Midbrain (tissue), 1 donor: ENCODE results near the gene CBR4.
"Not testable (repeated sequence)": the region's sequence is repeated elsewhere in the genome, so short reads cannot be mapped to it uniquely, and the experiment has no call there.

Experiments used
- DNase-seq: peaks from one replicate; lab custom pipeline; 2025; lab: John Stamatoyannopoulos, UW

CBR4 gene

DNA sequence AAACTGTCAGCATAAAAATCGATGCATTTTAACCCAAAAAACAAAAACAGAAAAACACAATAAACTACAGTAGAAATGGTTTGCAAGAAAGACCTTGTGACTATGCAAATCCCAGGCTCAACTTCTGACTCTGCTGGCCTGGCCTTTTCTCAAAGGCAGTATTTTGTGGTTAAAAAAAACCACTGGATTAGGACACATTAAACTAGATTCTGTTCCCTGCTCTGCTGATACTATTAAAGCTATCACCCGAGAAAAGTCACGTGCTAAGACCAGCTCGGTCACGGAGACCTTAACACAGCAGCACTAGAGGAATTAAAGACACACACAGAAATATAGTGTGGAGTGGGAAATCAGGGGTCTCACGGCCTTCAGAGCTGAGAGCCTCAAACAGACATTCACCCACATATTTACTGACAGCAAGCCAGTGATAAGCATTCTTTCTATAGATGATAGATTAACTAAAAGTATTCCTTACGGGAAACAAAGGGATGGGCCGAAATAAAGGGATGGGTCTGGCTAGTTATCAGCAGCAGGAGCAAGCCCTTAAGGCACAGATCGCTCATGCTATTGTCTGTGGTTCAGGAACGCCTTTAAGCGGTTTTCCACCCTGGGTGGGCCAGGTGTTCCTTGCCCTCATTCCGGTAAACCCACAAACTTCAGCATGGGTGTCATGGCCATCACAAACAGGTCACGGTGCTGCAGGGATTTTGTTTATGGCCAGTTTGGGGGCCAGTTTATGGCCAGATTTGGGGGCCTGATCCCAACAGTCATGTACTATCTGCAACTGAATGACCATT, 16.1 kb downstream of the CBR4 start:
- DNase-seq, result no peak

- DNase-seq, result not testable (repeated sequence)
Measured at GRCh38 chr4:168992952-168993482, 17.0 kb downstream of the CBR4 start.

GRCh38 chr4:168981942-168982341, 28.1 kb downstream of the CBR4 start:
- DNase-seq, result no peak

DNA sequence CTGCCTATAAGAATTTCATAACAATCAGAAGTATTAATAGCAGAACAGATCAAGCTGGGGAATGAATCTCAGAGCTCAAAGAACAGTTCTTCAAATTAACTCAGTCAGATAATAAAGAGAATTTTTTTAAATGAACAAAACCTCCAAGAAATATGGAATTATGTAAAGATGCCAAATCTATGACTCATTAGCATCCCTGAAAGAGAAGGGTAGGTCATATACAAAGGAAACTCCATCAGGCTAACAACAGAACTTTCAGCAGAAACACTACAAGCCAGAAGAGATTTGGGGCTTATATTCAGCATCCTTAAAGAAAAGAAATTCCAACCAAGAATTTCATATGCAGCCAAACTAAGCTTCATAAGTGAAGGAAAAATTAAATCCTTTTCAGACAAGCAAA, 28.6 kb downstream of the CBR4 start:
- DNase-seq, result no peak

GRCh38 chr4:168979338-168979737, 30.7 kb downstream of the CBR4 start:
- no peak for DNase-seq

DNA sequence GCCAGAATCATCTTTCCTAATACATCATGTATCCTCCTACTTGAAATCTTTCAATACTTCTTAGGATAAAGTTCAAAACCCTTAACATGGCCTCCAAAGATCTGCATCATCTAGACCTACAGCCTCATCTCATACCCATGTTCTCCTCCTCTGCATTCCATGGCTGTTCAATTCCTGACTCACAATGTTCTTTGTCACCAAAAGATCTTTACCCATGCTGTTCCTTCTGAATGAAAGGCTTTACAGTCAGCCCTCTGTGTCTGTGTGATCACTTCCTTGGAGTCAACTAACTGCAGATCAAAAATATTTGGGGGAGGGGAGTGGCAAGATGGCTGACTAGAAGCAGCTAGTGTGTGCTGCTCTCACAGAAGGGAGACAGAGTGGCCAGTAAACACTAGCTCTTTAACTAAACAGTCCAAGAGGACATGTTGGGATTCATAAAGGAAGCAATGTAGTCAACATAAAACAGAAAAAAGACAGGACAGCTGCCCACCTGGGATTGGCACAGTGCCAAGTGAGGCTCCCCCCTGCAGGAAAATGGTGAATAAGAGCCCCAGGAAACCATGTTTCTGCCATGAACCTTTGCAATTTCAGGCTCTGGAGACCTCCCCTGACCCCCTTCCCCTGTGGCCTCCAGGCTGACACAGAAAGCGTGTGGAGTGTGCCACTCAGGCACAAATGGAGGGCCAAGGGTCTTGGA, 31.9 kb downstream of the CBR4 start:
- DNase-seq, result no peak

GRCh38 chr4:168972596-168972995, 37.5 kb downstream of the CBR4 start:
- no peak for DNase-seq

DNA sequence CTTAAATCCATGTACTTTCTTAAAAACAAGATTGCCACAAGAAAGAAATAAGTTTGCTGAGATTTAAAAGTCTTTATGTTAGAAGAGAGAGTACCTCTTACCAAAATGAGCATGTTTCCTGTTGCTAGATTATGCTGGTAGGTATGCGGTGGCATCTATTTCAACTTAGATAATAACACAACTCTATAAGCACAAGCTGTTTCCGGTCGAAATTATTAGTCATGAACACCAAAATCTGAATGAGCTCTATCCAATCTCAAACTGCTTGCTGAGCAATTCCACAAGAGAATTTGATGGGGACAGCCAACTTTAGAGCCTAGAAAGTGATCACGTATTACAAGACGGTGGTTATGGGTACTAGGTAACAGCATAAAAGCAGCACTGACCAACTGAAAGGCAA, 49.3 kb downstream of the CBR4 start:
- no peak for DNase-seq

- DNase-seq, result no peak
Measured at GRCh38 chr4:168955674-168956073, 54.4 kb downstream of the CBR4 start.

DNA sequence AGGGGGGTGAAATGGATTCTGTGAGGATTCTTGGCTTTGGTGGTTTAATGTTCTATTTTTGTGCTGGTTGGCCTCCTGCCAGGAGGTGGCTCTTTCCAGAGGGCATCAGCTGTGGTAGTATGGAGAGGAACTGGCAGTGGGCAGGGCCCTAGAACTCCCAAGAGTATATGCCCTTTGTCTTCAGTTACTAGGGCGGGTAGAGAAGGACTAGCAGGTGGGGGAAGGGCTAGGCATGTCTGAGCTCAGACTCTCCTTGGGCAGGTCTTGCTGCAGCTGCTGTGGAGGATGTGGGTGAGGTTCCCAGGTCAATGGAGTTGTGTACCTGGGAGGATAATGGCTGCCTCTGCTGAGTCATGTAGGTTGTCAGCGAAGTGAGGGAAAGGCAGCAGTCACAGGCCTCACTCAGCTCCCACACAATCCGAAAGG, 57.2 kb downstream of the CBR4 start:
- DNase-seq, result not testable (repeated sequence)

DNA sequence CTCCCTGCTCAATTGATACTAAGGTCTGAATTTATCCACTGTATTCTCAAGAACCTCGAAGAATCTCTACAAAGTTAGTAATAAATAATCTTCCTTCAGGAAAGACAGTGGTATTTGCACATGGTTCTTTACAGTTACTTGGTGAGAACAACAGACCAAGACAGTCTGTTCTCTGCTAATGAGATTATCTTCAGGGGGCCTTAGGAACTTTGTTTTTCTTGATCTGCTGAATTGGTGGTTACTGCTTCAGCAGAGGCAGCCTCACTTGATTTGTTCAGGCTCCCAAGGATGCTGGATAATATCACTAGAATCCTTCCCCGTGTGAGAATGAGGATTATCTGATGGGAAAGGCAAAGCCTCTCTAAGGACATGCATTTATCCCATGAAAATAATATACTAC, 64.8 kb downstream of the CBR4 start:
- DNase-seq, result no peak

- no peak for DNase-seq
Measured at GRCh38 chr4:168942985-168943384, 67.1 kb downstream of the CBR4 start.
